ENCODE results near the gene SLC25A26.

DNA sequence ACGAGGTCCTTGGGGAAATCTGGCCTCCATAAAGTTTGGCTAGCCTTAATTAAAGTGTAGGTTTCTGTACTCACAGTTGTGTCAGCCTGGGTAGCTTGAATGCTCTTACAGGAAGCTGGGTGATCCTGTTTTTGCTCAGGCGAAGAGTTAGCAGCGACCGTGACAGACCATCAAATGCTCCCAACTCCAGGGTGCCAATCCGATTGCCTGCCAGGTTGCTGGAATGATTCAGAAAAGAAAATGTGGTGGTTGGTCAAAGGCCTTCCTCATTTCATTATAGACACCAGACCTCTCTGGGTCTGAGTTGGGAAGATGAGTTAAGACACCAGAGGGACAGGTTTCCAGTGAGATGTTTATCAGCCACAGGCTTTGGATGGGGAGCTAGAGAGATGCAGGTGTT, 194.0 kb downstream of the SLC25A26 start:
- TF ChIP-seq POLR2A (IDR thresholded peaks at IDR 0.05), result no peak
- TF ChIP-seq, protein P1, sequence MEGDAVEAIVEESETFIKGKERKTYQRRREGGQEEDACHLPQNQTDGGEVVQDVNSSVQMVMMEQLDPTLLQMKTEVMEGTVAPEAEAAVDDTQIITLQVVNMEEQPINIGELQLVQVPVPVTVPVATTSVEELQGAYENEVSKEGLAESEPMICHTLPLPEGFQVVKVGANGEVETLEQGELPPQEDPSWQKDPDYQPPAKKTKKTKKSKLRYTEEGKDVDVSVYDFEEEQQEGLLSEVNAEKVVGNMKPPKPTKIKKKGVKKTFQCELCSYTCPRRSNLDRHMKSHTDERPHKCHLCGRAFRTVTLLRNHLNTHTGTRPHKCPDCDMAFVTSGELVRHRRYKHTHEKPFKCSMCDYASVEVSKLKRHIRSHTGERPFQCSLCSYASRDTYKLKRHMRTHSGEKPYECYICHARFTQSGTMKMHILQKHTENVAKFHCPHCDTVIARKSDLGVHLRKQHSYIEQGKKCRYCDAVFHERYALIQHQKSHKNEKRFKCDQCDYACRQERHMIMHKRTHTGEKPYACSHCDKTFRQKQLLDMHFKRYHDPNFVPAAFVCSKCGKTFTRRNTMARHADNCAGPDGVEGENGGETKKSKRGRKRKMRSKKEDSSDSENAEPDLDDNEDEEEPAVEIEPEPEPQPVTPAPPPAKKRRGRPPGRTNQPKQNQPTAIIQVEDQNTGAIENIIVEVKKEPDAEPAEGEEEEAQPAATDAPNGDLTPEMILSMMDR (IDR thresholded peaks at IDR 0.05), result no peak
